Activated T-cell treated with anti-CD3 and anti-CD28 coated beads, Interleukin-2, amount 50 U/mL, for 24 hours (primary cell): ENCODE data around the gene GPR150.
A peak's percentile ranks its signal among the peaks of the same experiment; 100 is the strongest.

ENCODE experiments used
- DNase-seq: peaks from one replicate; pipeline ENCODE4 v3.0.0-alpha.2; 2020
- H3K27ac Mint-ChIP-seq: 2 replicates; pipeline ENCODE4 v1.8.0; 2020; ENCODE audit warnings: mild to moderate bottlenecking, mixed read lengths
- H3K27me3 Mint-ChIP-seq: 2 replicates; pipeline ENCODE4 v1.8.0; 2020; ENCODE audit warnings: mixed read lengths
- H3K36me3 Mint-ChIP-seq: 2 replicates; pipeline ENCODE4 v1.8.0; 2020; ENCODE audit warnings: low read depth, mixed read lengths
- H3K4me1 Mint-ChIP-seq: 2 replicates; pipeline ENCODE4 v1.8.0; 2020; ENCODE audit warnings: low read depth, mixed read lengths
- H3K4me3 Mint-ChIP-seq: 2 replicates; pipeline ENCODE4 v1.8.0; 2020; ENCODE audit warnings: mild to moderate bottlenecking, moderate library complexity, mixed read lengths
- H3K9me3 Mint-ChIP-seq: 2 replicates; pipeline ENCODE4 v1.8.0; 2020; ENCODE audit warnings: mixed read lengths

Gene GPR150

DNA sequence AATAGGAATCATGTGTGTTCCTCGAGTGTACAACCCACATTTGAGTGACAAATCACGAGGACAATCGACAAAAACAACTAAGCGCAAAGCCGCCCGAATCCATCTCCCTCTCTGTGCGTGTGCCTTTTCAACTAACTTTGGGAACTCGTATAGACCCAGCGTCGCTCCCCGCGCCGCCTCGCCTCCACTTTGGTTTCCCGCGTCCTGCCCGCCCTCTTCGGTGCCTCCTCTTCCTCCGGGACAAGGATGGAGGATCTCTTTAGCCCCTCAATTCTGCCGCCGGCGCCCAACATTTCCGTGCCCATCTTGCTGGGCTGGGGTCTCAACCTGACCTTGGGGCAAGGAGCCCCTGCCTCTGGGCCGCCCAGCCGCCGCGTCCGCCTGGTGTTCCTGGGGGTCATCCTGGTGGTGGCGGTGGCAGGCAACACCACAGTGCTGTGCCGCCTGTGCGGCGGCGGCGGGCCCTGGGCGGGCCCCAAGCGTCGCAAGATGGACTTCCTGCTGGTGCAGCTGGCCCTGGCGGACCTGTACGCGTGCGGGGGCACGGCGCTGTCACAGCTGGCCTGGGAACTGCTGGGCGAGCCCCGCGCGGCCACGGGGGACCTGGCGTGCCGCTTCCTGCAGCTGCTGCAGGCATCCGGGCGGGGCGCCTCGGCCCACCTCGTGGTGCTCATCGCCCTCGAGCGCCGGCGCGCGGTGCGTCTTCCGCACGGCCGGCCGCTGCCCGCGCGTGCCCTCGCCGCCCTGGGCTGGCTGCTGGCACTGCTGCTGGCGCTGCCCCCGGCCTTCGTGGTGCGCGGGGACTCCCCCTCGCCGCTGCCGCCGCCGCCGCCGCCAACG lies at the start of gene GPR150:
GPR150 (plus strand) TSS at position 58 of the 840 bp plus-strand sequence; CDS start at position 247, 189 bp downstream.
- H3K36me3 Mint-ChIP-seq = peaks cover 6% of the 10 kb centered on the region
- H3K27me3 Mint-ChIP-seq = no peaks in the 10 kb centered on the region
- H3K4me1 Mint-ChIP-seq = peaks cover 47% of the 10 kb centered on the region
- peak; percentile 83 for DNase-seq
- H3K4me3 Mint-ChIP-seq = peak within 1 kb of the TSS; percentile 84
- no peaks in the 10 kb centered on the region for H3K9me3 Mint-ChIP-seq
- peak within 1 kb of the TSS; percentile 88 for H3K27ac Mint-ChIP-seq

GRCh38 chr5:95572016-95572415 lies 47.9 kb upstream of the GPR150 start:
- no peaks in the 10 kb centered on the region for H3K27me3 Mint-ChIP-seq
- no peak overlapping the region for H3K27ac Mint-ChIP-seq
- peaks cover 50% of the 10 kb centered on the region for H3K36me3 Mint-ChIP-seq
- H3K4me3 Mint-ChIP-seq = no peak overlapping the region
- DNase-seq = no peak
- H3K4me1 Mint-ChIP-seq = peaks cover 2% of the 10 kb centered on the region
- H3K9me3 Mint-ChIP-seq = no peaks in the 10 kb centered on the region

DNA sequence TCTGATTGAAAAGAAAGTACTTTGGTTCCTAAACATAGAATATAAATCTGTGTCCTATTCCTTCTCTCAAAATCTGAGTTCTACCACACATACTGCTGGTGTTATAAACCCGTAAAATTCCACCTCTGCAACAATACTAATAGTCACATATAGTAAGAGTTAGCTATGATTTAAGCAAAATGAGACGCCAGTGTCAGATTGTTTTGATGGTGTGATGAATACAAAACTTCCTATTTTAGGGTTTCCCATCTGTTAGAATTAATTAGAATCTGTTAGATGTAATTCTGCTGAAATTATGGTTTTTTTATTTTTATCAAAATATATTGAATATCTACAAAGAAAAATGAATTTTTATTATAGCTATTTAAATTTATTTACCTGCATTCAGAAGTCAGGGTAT lies 38.3 kb upstream of the GPR150 start:
- no peak for DNase-seq
- H3K9me3 Mint-ChIP-seq = no peaks in the 10 kb centered on the region
- no peaks in the 10 kb centered on the region for H3K27me3 Mint-ChIP-seq
- no peak overlapping the region for H3K4me3 Mint-ChIP-seq
- H3K27ac Mint-ChIP-seq = no peak overlapping the region
- no peaks in the 10 kb centered on the region for H3K4me1 Mint-ChIP-seq
- peaks cover 23% of the 10 kb centered on the region for H3K36me3 Mint-ChIP-seq

GRCh38 chr5:95583992-95584391 lies 35.9 kb upstream of the GPR150 start:
- H3K9me3 Mint-ChIP-seq = no peaks in the 10 kb centered on the region
- H3K4me1 Mint-ChIP-seq = no peaks in the 10 kb centered on the region
- peaks cover 27% of the 10 kb centered on the region for H3K36me3 Mint-ChIP-seq
- H3K4me3 Mint-ChIP-seq = no peak overlapping the region
- DNase-seq = no peak
- no peak overlapping the region for H3K27ac Mint-ChIP-seq
- no peaks in the 10 kb centered on the region for H3K27me3 Mint-ChIP-seq

DNA sequence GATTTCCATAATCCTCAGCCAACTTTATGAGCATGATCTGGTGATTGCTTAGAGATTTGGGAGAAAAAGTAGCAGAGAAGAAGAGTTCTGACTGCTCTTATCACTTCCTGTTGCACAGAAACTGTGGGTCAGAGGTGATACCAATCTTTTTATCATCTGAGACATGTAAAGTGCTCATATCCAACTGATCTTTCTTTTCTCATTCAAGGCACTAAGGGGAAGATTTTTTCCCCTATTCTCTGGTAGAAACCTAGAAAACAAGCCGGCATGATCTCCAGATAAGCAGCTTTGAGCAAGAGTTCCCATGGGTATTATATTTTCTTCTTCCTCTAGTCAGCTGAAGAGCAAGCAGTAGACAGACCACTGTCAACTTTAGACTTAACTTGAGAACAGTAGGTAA lies 29.0 kb upstream of the GPR150 start:
- peaks cover 16% of the 10 kb centered on the region for H3K36me3 Mint-ChIP-seq
- H3K9me3 Mint-ChIP-seq = no peaks in the 10 kb centered on the region
- no peaks in the 10 kb centered on the region for H3K27me3 Mint-ChIP-seq
- DNase-seq = no peak
- peak overlapping the region; percentile 89 for H3K27ac Mint-ChIP-seq
- H3K4me1 Mint-ChIP-seq = peaks cover 32% of the 10 kb centered on the region
- H3K4me3 Mint-ChIP-seq = peak overlapping the region; percentile 23

- H3K4me3 Mint-ChIP-seq = no peak overlapping the region
Observed at GRCh38 chr5:95591490-95591901, 28.4 kb upstream of the GPR150 start.

DNA sequence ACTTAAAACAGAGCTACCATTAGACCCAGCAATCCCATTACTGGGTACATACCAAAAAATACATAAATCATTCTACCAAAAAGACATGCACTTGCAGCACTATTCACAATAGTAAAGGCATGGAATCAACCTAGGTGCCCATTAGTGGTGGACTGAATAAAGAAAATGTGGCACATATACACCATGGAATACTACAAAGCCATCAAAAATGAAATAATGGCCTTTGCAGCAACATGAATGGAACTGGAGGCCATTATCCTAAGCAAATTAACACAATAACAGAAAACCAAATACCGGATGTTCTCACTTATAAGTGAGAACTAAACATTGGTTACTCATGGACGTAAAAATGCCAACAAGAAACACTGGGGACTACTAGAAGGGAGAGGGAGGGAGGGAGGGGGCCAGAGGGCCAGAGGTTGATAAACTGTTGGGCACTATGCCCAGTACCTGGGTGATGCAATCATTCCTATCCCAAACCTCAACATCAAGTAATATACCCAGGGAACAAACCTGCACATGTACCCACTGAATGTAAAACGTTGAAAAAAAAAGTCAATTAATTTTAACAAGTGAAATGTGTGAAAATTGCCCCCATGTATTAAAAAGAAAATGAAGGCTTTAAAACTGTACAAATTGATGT lies 24.5 kb upstream of the GPR150 start:
- Mint-ChIP-seq H3K9me3 (no peaks in the 10 kb centered on the region), H3K27me3 (no peaks in the 10 kb centered on the region), H3K27ac (no peak overlapping the region), H3K4me1 (peaks cover 26% of the 10 kb centered on the region), H3K4me3 (no peak overlapping the region), H3K36me3 (peaks cover 12% of the 10 kb centered on the region)
- DNase-seq = no peak

More at GRCh38 chr5:95591490-95591901, 28.4 kb upstream of the GPR150 start:
- Mint-ChIP-seq H3K27me3 (no peaks in the 10 kb centered on the region), H3K36me3 (peaks cover 16% of the 10 kb centered on the region), H3K27ac (peak overlapping the region; percentile 89), H3K4me1 (peaks cover 32% of the 10 kb centered on the region), H3K9me3 (no peaks in the 10 kb centered on the region)
- no peak for DNase-seq

DNA sequence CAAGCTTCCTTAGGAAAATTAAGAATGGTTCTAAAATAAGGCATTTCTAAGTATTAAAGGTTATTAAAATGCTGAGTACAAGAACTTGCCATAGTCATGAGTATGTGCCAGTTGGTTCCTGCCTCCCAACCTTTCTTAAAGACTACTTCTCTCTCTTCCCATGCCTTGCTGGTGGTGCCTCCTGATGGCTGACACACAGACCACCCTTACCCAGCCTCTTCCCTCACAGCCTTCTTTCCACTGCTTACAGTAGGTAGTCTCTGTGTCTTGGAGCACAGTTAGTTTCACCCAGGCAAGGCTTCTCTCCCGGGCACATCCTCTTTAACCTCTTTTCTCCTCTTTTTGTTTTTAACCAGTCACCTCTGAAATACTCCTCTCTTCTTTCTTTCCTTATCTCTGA lies 20.6 kb upstream of the GPR150 start:
- DNase-seq = no peak
- H3K4me1 Mint-ChIP-seq = no peaks in the 10 kb centered on the region
- peaks cover 22% of the 10 kb centered on the region for H3K36me3 Mint-ChIP-seq
- no peaks in the 10 kb centered on the region for H3K9me3 Mint-ChIP-seq
- H3K4me3 Mint-ChIP-seq = no peak overlapping the region
- H3K27ac Mint-ChIP-seq = no peak overlapping the region
- H3K27me3 Mint-ChIP-seq = no peaks in the 10 kb centered on the region

- no peak for DNase-seq
- Mint-ChIP-seq H3K36me3 (peaks cover 23% of the 10 kb centered on the region), H3K27ac (no peak overlapping the region), H3K4me1 (no peaks in the 10 kb centered on the region), H3K4me3 (no peak overlapping the region), H3K27me3 (no peaks in the 10 kb centered on the region), H3K9me3 (no peaks in the 10 kb centered on the region)
Observed at GRCh38 chr5:95600557-95600956, 19.3 kb upstream of the GPR150 start.

GRCh38 chr5:95605786-95606185 lies 14.1 kb upstream of the GPR150 start:
- Mint-ChIP-seq H3K27ac (no peak overlapping the region), H3K4me1 (no peaks in the 10 kb centered on the region), H3K27me3 (no peaks in the 10 kb centered on the region), H3K9me3 (no peaks in the 10 kb centered on the region), H3K4me3 (no peak overlapping the region), H3K36me3 (peaks cover 21% of the 10 kb centered on the region)
- no peak for DNase-seq

- H3K27me3 Mint-ChIP-seq = no peaks in the 10 kb centered on the region
- DNase-seq = no peak
- peaks cover 15% of the 10 kb centered on the region for H3K36me3 Mint-ChIP-seq
- no peaks in the 10 kb centered on the region for H3K4me1 Mint-ChIP-seq
- no peaks in the 10 kb centered on the region for H3K9me3 Mint-ChIP-seq
- no peak overlapping the region for H3K27ac Mint-ChIP-seq
- H3K4me3 Mint-ChIP-seq = no peak overlapping the region
Observed at GRCh38 chr5:95606419-95606818, 13.5 kb upstream of the GPR150 start.

GRCh38 chr5:95609711-95610110 lies 10.2 kb upstream of the GPR150 start:
- no peak overlapping the region for H3K27ac Mint-ChIP-seq
- peaks cover 13% of the 10 kb centered on the region for H3K9me3 Mint-ChIP-seq
- no peaks in the 10 kb centered on the region for H3K27me3 Mint-ChIP-seq
- peaks cover 8% of the 10 kb centered on the region for H3K4me1 Mint-ChIP-seq
- DNase-seq = no peak
- peaks cover 15% of the 10 kb centered on the region for H3K36me3 Mint-ChIP-seq
- no peak overlapping the region for H3K4me3 Mint-ChIP-seq

- H3K27ac Mint-ChIP-seq = no peak overlapping the region
Observed at GRCh38 chr5:95610546-95610945, 9.3 kb upstream of the GPR150 start.

GRCh38 chr5:95611396-95611795 lies 8.5 kb upstream of the GPR150 start:
- Mint-ChIP-seq H3K4me1 (peaks cover 16% of the 10 kb centered on the region), H3K27ac (no peak overlapping the region), H3K4me3 (no peak overlapping the region), H3K36me3 (peaks cover 19% of the 10 kb centered on the region), H3K27me3 (no peaks in the 10 kb centered on the region), H3K9me3 (peaks cover 13% of the 10 kb centered on the region)
- no peak for DNase-seq

More at GRCh38 chr5:95610546-95610945, 9.3 kb upstream of the GPR150 start:
- H3K9me3 Mint-ChIP-seq = peaks cover 13% of the 10 kb centered on the region
- no peak for DNase-seq
- peaks cover 19% of the 10 kb centered on the region for H3K36me3 Mint-ChIP-seq
- peaks cover 16% of the 10 kb centered on the region for H3K4me1 Mint-ChIP-seq
- no peak overlapping the region for H3K4me3 Mint-ChIP-seq
- no peaks in the 10 kb centered on the region for H3K27me3 Mint-ChIP-seq

DNA sequence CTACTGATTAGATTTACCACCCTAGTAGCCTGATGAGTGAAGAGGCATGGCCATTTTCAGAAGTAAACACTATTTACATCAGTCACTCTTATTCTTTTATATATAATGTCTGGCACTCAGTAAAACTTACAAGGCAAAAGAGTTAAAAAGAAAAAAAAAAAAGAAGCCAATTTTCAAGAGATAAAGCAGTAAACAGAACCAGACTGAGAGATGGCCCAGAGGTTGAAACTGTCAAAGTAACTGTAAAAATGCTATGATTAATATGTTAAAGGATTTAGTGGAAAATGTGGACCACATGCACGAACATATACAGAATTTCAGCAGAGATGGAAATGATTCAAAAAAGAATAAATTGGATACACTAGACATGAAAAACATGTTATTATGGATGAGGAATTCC lies 6.4 kb upstream of the GPR150 start:
- DNase-seq = no peak
- Mint-ChIP-seq H3K27me3 (no peaks in the 10 kb centered on the region), H3K27ac (no peak overlapping the region), H3K36me3 (peaks cover 19% of the 10 kb centered on the region), H3K4me3 (no peak overlapping the region), H3K4me1 (peaks cover 26% of the 10 kb centered on the region), H3K9me3 (peaks cover 13% of the 10 kb centered on the region)
